T1000 (cell line): ENCODE data around the gene CLDN16.

Source experiments
- DNase-seq: peaks from one replicate; lab custom pipeline; 2025; ENCODE audit warnings: mixed read lengths; lab: John Stamatoyannopoulos, UW

Gene CLDN16

GRCh38 chr3:190387578-190388213, at the start of gene CLDN16:
CLDN16 (plus strand) TSS chr3:190388163; CDS start chr3:190388330, 167 bp downstream.
- no peak for DNase-seq

- no peak for DNase-seq
Measured at GRCh38 chr3:190338717-190339116, 49.2 kb upstream of the CLDN16 start.

- no peak for DNase-seq
Measured at GRCh38 chr3:190339130-190339529, 48.8 kb upstream of the CLDN16 start.

GRCh38 chr3:190340071-190340470, 47.9 kb upstream of the CLDN16 start:
- no peak for DNase-seq

- peak; percentile 41 for DNase-seq
Measured at GRCh38 chr3:190345027-190345821, 42.7 kb upstream of the CLDN16 start.

GRCh38 chr3:190345878-190346277, 42.1 kb upstream of the CLDN16 start:
- DNase-seq: no peak

GRCh38 chr3:190346541-190346940, 41.4 kb upstream of the CLDN16 start:
- no peak for DNase-seq

GRCh38 chr3:190352861-190353457, 35.0 kb upstream of the CLDN16 start:
- no peak for DNase-seq

GRCh38 chr3:190356246-190356645, 31.7 kb upstream of the CLDN16 start:
- DNase-seq: no peak

- DNase-seq: no peak
Measured at GRCh38 chr3:190357468-190357867, 30.5 kb upstream of the CLDN16 start.

- no peak for DNase-seq
Measured at GRCh38 chr3:190359813-190360212, 28.1 kb upstream of the CLDN16 start.

GRCh38 chr3:190360228-190360627, 27.7 kb upstream of the CLDN16 start:
- no peak for DNase-seq

GRCh38 chr3:190361791-190362190, 26.2 kb upstream of the CLDN16 start:
- DNase-seq: no peak

- no peak for DNase-seq
Measured at GRCh38 chr3:190362258-190362657, 25.7 kb upstream of the CLDN16 start.

- no peak for DNase-seq
Measured at GRCh38 chr3:190366133-190366532, 21.8 kb upstream of the CLDN16 start.

- no peak for DNase-seq
Measured at GRCh38 chr3:190368881-190369280, 19.1 kb upstream of the CLDN16 start.

- no peak for DNase-seq
Measured at GRCh38 chr3:190369668-190370295, 18.2 kb upstream of the CLDN16 start.

- DNase-seq: no peak
Measured at GRCh38 chr3:190370369-190370768, 17.6 kb upstream of the CLDN16 start.

- no peak for DNase-seq
Measured at GRCh38 chr3:190371152-190371551, 16.8 kb upstream of the CLDN16 start.

- no peak for DNase-seq
Measured at GRCh38 chr3:190375246-190375645, 12.7 kb upstream of the CLDN16 start.

- no peak for DNase-seq
Measured at GRCh38 chr3:190375671-190376070, 12.3 kb upstream of the CLDN16 start.

GRCh38 chr3:190378240-190378891, 9.6 kb upstream of the CLDN16 start:
- no peak for DNase-seq
